GM10847 (cell line): ENCODE data around the gene ZBED3.

ENCODE experiments used
- POLR2A ChIP-seq: IDR thresholded peaks from 2 replicates; pipeline ENCODE4 v1.6.1; 2011; ENCODE audit not compliant: insufficient read length; ENCODE audit errors: extremely low read depth

The ZBED3 gene

DNA sequence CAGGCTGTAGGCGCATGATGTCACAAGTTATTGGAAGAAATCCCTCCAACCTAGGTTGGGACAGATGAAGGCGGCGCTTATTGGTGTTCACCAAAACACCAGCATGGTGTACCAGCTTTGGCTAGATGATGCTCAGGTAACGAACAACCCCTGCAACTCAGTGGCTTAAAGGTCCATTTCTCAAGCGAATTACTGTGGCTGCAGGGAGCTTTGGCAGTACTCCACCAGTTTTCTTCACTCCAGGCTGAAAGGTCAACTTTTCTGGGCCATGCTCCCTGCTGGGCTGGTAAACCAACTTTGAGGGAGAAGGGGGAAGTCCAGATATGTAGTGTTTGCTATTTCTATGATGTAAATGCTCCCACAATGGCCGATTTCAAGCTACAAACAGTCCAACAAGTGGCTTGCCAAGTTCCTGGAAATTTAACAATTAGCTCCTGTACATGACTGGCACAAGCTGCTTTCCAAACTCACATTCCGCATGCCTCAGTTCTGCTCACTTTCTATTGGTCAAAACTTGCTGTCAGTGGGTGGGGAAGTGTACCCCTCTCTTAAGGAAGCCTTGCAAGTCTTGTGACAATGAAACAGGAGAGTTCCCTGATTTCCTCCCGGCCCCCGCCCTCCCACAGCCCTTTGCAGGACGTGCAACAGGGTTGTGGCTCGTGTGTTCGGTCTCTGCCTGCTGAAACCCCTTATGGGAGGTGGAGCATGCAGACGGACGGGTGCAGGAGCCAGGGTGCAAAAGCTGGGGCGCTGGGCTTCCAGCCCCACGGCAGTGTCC lies 588 bp upstream of the ZBED3 start:
- TF ChIP-seq POLR2A, result no peak

DNA sequence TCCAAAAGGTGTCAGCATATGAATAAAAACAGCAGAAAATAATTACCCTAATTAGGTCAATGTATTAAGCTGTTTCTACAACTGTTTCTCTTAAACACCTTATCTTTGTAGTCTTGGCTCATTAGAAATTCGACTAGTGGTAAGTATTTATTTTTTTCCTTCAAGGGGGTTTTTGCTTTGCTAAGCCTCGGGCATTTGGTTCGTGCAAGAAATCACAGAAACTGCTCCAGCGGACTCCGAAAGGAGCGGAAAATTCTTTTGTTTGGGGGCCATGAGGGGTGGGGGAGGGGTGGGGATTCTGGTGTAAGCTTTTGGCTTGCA lies 757 bp downstream of the ZBED3 start:
- TF ChIP-seq POLR2A, result no peak

DNA sequence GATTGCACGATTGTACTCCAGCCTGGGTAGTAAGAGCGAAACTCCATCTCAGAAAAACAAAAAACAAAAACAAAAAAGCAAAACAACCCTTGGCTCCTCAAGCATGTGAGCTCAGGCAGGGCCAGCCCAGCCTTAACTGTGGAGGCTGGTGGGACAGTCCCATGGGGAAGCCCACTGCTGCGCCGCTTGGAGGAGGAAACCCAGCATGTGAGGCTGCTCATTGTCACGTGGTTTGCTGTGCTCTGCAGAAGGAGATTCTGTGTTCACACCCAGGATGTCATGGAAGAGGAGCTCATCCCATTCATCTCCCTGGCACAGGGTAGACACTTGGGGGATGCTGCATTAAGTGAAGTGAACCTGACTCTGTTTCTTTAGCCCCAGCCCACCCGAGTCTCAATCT lies 4.0 kb downstream of the ZBED3 start:
- TF ChIP-seq POLR2A, result no peak

DNA sequence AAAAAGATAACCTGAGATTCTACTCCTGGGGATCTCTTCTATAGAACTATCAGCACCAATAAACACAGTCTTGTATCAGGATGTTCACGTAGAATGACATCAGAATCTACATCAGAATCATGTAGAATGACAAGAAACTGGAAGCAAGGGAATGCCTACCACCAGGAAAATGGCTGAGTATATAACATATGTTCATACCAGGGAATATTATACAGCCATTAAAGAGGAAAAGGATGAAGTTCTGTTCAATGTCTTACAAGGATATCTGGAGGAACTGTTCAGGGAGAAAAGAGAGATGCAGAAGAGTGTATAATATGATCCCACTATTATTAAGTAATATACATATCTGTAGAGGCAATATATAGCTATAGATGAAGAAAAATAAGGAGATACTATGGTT lies 4.8 kb downstream of the ZBED3 start:
- TF ChIP-seq POLR2A, result no peak

DNA sequence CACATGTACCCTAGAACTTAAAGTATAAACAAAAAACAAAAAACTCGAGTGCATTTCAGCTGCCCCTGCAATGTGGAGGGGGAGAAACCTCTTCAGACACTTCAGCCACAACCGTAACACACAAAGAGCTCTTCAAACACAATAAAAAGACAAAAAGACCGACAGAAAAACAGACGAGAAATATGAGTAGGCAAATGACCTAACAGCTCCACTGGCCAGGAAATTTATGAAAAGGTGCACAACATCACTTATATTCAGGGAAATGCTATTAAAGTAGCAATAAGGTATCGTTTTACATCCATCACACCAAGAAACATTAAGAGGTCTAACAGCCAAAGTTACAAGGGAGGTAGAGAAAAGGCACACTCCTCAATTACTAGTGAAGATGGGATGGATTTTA lies 6.2 kb downstream of the ZBED3 start:
- TF ChIP-seq POLR2A, result no peak

DNA sequence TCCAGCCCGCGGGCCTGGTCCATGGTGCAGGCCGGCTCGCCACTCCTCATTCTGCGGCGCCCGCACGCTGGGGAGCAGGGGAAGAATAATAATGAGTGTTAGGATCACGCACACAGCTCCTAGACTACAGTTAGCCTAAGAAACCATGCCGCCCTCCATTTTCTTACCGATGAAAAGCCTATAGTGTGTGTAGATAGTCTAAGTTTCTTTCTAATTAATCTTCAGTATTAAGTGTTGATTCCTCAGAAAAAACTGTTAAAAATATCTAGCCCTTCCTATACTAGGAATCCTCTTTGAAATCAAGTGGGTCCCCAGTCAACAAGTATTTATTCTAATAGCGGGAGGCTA lies 9.3 kb downstream of the ZBED3 start:
- no peak for TF ChIP-seq POLR2A

DNA sequence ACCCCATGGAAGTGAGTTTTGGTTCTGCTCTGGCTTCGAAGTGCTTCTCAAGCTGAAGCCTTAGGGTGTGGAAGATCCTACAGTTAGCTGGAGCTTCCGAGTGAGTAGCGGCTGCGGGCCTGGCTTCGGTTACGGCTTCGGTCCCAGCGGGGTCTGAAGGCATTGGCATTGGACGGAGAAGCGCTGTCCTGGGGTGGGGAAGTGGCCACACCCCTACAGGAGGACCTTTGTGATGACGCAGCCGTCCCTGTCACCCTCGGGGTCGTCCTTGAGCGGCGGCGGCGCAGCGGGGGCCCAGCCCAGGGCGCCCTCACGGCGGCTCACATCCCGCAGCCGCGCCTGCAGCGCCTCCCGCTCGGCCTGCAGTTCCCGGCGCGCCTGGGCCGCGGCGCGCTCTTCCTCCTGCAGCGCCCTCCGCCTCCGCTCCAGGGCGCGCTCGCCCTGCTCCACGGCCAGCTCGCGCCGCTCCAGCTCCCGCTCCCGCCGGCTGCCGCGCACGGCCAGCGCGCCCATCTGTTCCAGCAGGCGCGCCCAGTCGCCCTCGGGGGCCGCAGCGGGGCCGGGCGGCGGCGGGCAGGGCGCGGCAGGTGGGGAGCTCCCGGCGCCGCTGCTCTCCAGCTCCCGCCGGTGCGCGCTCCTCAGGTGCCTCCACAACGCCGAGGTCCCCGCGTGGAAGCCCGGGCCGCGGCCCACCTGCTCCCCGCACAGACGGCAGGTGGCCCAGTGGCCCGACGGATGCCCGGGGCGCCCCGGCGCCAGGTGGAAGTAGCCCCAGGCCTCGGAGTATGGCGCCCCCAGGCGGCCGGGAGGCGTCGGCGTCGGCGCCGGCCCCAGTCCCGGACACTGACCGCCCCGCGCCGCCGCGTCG lies 9.9 kb downstream of the ZBED3 start:
- no peak for TF ChIP-seq POLR2A

DNA sequence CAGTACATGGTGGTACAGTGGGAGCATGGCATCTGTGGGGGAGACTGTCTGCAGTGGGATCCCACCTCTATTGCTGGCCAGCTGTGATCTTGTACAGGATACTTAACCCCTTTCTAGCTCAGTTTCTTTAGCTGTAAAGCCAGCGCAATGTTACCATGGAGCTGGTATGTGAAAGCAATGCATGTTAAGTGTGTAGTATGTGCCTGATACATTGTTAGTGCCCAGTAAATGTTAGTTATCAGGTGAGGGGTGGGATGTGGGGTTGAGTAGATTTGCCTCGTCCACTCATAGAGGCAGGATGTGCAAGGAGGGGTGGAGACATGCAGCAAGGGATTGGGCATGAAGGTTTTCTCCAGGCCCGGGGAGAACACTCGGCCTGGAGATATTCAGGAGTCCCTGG lies 12.3 kb downstream of the ZBED3 start:
- no peak for TF ChIP-seq POLR2A

DNA sequence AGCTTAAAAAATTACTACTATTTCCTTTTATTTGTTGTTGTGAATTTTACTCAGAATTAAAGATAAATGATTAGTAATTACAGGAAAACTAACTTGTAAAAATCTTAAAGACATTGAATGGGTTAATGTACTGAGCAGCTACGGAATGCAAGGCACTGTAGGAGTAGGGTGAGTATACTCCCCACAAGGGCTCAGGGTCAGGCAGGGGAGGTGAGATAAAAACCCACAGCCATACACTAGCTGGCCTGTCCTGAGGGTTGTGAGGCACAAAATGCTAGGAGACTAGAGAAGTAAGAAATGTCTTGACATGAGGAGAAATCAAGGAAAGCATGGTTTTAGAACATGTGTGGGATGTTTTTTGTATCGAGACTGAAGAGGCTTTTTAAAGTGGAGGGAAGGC lies 13.4 kb downstream of the ZBED3 start:
- TF ChIP-seq POLR2A, result no peak

DNA sequence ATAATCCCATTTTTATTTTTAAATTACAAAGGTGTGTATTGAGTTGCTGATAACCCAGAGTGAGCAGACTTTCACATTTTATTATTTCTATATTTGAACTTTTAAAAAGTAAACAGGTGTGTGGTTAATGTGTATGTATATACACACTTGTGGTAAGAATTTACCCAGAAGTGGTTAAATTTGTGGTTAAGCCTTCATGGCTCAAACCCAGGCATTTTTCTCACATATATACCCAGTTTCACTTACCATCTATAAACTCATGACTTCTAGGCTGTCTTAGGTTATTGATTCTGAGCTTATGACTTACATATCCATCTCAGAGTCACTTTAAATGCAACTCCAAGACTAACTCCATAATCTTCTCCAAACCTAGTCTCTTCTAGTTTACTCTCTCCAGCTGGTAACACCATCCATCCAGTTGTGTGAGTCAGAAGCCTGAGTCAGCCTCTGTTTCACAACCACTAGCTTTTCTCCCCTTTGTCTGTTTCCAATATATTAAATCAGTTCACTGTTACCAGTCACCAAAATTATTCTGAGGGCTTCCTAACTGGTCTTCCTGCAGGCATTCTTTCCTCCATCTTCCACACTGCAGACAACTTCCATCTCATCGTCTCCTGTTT lies 20.2 kb downstream of the ZBED3 start:
- no peak for TF ChIP-seq POLR2A

DNA sequence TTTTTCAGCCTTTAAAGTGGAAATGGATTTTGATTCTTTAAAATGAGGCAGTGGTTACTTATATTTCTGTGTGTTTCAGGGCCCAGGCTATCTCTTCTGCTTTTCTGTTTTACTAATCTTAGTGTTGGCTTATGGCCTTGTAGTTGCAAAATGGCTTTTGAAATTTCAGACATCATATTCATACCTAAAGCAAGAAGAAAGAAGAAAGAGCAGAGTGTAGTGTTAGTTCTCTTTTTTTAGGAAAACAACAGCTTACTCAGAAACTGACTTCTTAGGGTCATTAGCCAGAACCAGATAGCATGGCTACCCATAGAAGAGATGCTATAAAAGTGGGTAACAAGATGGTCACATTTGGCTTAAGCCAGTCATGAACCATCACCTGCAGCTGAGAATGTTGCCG lies 20.9 kb downstream of the ZBED3 start:
- TF ChIP-seq POLR2A, result no peak

DNA sequence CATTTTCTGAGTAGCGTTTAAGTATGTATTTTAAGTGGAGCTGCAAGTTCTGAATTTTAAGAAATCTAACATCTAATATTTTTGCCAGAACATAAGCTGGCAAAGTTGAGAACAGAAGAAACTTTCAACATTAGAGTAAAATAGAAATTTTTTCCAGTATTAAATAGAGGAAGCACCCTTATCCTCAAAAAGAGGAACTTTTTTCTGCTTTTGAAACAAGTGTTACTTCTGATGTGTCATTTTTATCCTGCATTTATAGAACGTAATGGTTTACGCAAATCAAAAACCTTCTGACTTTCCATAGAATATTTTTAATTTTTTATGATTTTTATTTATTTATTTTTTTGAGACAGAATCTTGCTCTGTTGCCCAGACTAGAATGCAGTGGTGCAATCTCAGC lies 21.8 kb downstream of the ZBED3 start:
- no peak for TF ChIP-seq POLR2A

DNA sequence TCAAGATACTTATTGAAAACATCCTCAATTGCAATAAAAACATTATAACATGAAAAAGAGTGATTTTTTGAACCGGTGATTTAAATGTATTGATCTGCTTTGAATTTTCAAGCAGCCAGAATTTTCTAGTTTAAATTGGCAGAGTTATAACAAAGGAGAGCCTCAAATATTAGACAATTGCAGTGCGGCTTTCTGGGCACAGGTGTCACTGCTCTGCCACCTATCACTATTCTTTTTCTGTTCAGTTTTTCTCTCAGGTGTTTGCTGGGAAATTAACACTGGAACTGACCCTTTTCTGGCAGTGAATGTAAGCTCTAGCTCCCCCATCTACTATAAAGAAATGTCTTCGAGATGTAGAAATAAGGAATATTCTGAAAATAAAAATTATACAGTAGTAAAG lies 23.0 kb downstream of the ZBED3 start:
- no peak for TF ChIP-seq POLR2A

DNA sequence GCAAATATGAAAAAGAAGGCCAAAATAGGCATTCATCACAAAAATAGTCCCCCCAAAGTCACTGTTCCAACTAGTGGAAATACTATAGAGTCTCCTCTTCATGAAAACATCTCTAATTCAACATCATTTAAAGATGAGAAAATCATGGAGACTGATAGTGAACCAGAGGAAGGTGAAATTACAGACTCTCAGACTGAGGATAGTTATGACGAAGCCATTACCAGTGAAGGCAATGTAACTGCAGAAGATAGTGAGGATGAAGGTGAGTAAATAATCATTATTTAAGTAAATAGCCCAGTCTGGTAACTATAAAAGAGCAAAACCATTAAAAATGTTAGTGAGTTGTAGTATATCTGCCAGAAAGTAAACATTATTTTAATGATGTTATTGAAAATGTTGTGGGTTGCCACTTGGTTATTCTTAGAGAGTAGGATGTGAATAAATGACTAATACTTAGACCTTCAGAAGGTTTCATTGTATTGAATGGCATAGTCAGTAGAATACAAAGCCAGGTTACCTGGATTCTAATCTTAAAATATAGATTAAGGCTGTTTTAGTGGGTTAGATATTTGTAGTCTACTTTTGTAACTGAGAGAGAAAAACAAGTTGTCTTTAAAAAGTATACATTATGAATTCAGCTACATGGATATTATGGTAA lies 40.5 kb downstream of the ZBED3 start:
- no peak for TF ChIP-seq POLR2A

DNA sequence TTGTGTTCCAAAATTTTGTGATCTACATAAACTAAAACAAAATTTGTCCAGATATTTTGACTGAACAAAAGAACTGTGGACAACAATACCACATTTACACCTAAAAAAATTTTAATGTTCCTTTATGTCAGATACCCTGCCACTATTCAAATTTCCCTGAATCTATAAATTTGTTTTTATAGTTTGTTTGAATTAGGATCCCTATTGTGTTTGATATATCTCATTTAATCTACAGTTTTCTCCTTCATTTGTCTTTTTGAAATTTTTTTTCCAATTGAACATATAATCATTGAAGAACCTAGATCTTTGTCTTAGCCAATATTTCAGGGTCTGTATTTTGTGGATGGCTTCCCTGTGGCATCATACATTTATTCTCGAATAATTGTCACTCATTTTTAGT lies 51.1 kb downstream of the ZBED3 start:
- TF ChIP-seq POLR2A, result no peak

DNA sequence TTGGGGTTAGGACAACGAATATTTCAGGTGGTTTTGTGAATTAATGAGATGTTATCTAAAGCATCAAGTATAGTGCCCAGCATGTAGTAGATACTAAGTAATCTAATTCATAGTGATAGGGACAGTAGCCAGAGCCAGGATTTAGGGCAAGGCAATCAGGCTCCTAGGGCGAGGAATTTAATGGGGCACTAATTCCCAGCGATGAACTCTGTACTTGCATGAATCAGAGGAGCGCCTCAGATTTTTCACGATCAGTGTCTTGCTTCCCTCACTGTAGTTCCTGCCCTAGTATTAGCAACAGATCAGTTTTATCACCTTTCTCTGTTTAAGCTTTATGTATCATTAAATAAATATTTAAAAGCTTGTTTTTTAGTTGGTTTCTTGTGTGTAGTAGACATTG lies 53.7 kb downstream of the ZBED3 start:
- no peak for TF ChIP-seq POLR2A
